Neural progenitor cell (in vitro differentiated cells): ENCODE data around the gene DIP2A. TPM values are rescaled to one million over a fixed set of nuclear protein-coding genes. Genes with fewer than 3 reads are reported as not detected.

Experiments
- DNase-seq: peaks from one replicate; pipeline ENCODE4 v3.0.0-alpha.2; 2016; ENCODE audit warnings: low spot score
- H2AFZ ChIP-seq: fragments of 200-600 bp; sonication (generic); replicated peaks from 2 replicates; pipeline ENCODE4 v1.6.1; 2016; ENCODE audit warnings: antibody characterized with exemption
- H3F3A ChIP-seq: fragments of 200-600 bp; sonication (generic); 2 replicates; pipeline ENCODE4 v1.6.1; 2016; ENCODE audit warnings: antibody characterized with exemption, low read depth
- H3K27ac ChIP-seq: fragments of 200-600 bp; sonication (generic); 2 replicates; pipeline ENCODE4 v1.5.1; 2016; ENCODE audit warnings: mild to moderate bottlenecking
- H3K27me3 ChIP-seq: fragments of 200-600 bp; sonication (generic); 2 replicates; pipeline ENCODE4 v1.6.1; 2016; ENCODE audit warnings: mild to moderate bottlenecking, moderate library complexity
- H3K36me3 ChIP-seq: fragments of 200-600 bp; sonication (generic); 2 replicates; pipeline ENCODE4 v1.5.1; 2016
- H3K4me1 ChIP-seq: fragments of 200-600 bp; sonication (generic); 2 replicates; pipeline ENCODE4 v1.6.1; 2016; ENCODE audit warnings: mixed run types
- H3K4me2 ChIP-seq: fragments of 200-600 bp; sonication (generic); 2 replicates; pipeline ENCODE4 v1.6.1; 2016
- H3K4me3 ChIP-seq: fragments of 200-600 bp; sonication (generic); 2 replicates; pipeline ENCODE4 v1.5.1; 2016
- H3K79me2 ChIP-seq: fragments of 200-600 bp; sonication (generic); 2 replicates; pipeline ENCODE4 v1.6.1; 2016; ENCODE audit warnings: low read depth
- H3K9ac ChIP-seq: fragments of 200-600 bp; sonication (generic); 2 replicates; pipeline ENCODE4 v1.6.1; 2016
- H3K9me3 ChIP-seq: fragments of 200-600 bp; sonication (generic); 2 replicates; pipeline ENCODE4 v1.5.1; 2016; ENCODE audit warnings: low read depth
- H4K20me1 ChIP-seq: fragments of 200-600 bp; sonication (generic); 2 replicates; pipeline ENCODE4 v1.6.1; 2016; ENCODE audit warnings: low read depth
- H3K27ac Mint-ChIP-seq: 3 replicates; pipeline ENCODE4 v1.8.0; 2021; ENCODE audit warnings: mixed read lengths
- H3K27me3 Mint-ChIP-seq: 2 replicates; pipeline ENCODE4 v1.8.0; 2022; ENCODE audit warnings: low read depth, mild to moderate bottlenecking, inconsistent platforms, moderate library complexity, mixed read lengths; ENCODE audit not compliant: insufficient read depth
- H3K36me3 Mint-ChIP-seq: 3 replicates; pipeline ENCODE4 v1.8.0; 2021; ENCODE audit warnings: mixed read lengths
- H3K4me1 Mint-ChIP-seq: 3 replicates; pipeline ENCODE4 v1.8.0; 2021; ENCODE audit warnings: mixed read lengths
- H3K4me3 Mint-ChIP-seq: 3 replicates; pipeline ENCODE4 v1.8.0; 2021; ENCODE audit warnings: mild to moderate bottlenecking, moderate library complexity, mixed read lengths
- H3K9me3 Mint-ChIP-seq: 3 replicates; pipeline ENCODE4 v1.8.0; 2020; ENCODE audit warnings: mixed read lengths
- EZH2 ChIP-seq: fragments of 200-600 bp; sonication (generic); IDR thresholded peaks from 2 replicates; pipeline ENCODE4 v1.6.1; 2017; ENCODE audit warnings: antibody characterized with exemption, mild to moderate bottlenecking, moderate library complexity
- EZH2phosphoT487 ChIP-seq: fragments of 200-600 bp; sonication (generic); IDR thresholded peaks from 2 replicates; pipeline ENCODE4 v1.6.1; 2017; ENCODE audit warnings: antibody characterized with exemption
- total RNA-seq: library from RNA; depleted of rRNA; stranded (reverse); fragments of >200 nt; gene quantifications from 2 replicates; pipeline ENCODE4 v1.2.3, GENCODE V29; 2015; ENCODE audit warnings: low replicate concordance
- TF ChIP-seq, protein P1 (sequence below): fragments of 200-600 bp; sonication (generic); IDR thresholded peaks from 2 replicates; pipeline ENCODE4 v1.5.1; 2017; ENCODE audit warnings: antibody characterized with exemption, mild to moderate bottlenecking

The DIP2A gene
- total RNA-seq, 1 donor from 2014 or later = 50.7 TPM

- no peaks in the 10 kb centered on the region for H3K27me3 ChIP-seq
- no peak overlapping the region for H3K4me3 ChIP-seq
- no peaks in the 10 kb centered on the region for H3K36me3 ChIP-seq
- H3K9ac ChIP-seq = no peak overlapping the region
- DNase-seq = no peak
- H3K9me3 Mint-ChIP-seq = no peaks in the 10 kb centered on the region
- no peak overlapping the region for H3K4me3 Mint-ChIP-seq
- no peak overlapping the region for H3K4me2 ChIP-seq
- no peak overlapping the region for H3K27ac Mint-ChIP-seq
- H2AFZ ChIP-seq = no peak overlapping the region
- no peaks in the 10 kb centered on the region for H3K9me3 ChIP-seq
- H3K36me3 Mint-ChIP-seq = peaks cover 30% of the 10 kb centered on the region
- H3K27ac ChIP-seq = no peak overlapping the region
- no peaks in the 10 kb centered on the region for H3K4me1 ChIP-seq
- TF ChIP-seq EZH2phosphoT487 (no peak), EZH2 (no peak)
- TF ChIP-seq, protein P1, sequence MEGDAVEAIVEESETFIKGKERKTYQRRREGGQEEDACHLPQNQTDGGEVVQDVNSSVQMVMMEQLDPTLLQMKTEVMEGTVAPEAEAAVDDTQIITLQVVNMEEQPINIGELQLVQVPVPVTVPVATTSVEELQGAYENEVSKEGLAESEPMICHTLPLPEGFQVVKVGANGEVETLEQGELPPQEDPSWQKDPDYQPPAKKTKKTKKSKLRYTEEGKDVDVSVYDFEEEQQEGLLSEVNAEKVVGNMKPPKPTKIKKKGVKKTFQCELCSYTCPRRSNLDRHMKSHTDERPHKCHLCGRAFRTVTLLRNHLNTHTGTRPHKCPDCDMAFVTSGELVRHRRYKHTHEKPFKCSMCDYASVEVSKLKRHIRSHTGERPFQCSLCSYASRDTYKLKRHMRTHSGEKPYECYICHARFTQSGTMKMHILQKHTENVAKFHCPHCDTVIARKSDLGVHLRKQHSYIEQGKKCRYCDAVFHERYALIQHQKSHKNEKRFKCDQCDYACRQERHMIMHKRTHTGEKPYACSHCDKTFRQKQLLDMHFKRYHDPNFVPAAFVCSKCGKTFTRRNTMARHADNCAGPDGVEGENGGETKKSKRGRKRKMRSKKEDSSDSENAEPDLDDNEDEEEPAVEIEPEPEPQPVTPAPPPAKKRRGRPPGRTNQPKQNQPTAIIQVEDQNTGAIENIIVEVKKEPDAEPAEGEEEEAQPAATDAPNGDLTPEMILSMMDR = no peak
- no peaks in the 10 kb centered on the region for H3F3A ChIP-seq
- peaks cover 2% of the 10 kb centered on the region for H3K27me3 Mint-ChIP-seq
- H3K79me2 ChIP-seq = no peaks in the 10 kb centered on the region
- H4K20me1 ChIP-seq = no peaks in the 10 kb centered on the region
- H3K4me1 Mint-ChIP-seq = peaks cover 5% of the 10 kb centered on the region
Measured at GRCh38 chr21:46554431-46555224, 95.9 kb downstream of the DIP2A start.

DNA sequence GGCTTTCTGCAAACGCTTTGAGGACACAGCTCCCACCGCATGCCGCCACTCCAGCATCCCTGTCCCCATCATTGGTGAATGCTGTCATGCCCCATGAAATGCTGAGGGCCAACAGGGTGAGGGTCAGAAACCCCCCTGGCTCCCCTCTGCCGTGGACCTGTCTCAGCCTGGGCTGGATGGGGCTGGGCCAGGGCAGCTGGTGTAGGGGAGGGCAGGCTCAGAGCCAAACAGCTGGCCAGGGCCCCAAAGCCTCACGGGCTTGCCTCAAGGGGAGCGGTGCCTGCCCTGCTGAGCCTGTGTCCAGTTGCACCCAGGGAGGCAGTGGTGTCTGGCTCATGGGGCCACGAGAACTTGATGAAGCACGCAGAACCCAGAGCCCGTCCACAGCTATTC lies 96.5 kb downstream of the DIP2A start:
- Histone ChIP-seq H3K27me3 (no peaks in the 10 kb centered on the region), H3K79me2 (no peaks in the 10 kb centered on the region), H4K20me1 (no peaks in the 10 kb centered on the region), H2AFZ (no peak overlapping the region), H3K9ac (no peak overlapping the region), H3K9me3 (no peaks in the 10 kb centered on the region), H3K4me1 (no peaks in the 10 kb centered on the region), H3F3A (no peaks in the 10 kb centered on the region), H3K4me3 (no peak overlapping the region), H3K36me3 (no peaks in the 10 kb centered on the region), H3K4me2 (no peak overlapping the region), H3K27ac (no peak overlapping the region)
- H3K27me3 Mint-ChIP-seq = peaks cover 2% of the 10 kb centered on the region
- no peak overlapping the region for H3K4me3 Mint-ChIP-seq
- no peak for DNase-seq
- no peak overlapping the region for H3K27ac Mint-ChIP-seq
- peaks cover 34% of the 10 kb centered on the region for H3K36me3 Mint-ChIP-seq
- TF ChIP-seq EZH2phosphoT487 = no peak
- TF ChIP-seq, protein P1 = no peak
- TF ChIP-seq EZH2 = no peak
- H3K4me1 Mint-ChIP-seq = peaks cover 6% of the 10 kb centered on the region
- no peaks in the 10 kb centered on the region for H3K9me3 Mint-ChIP-seq

- H3K4me3 Mint-ChIP-seq = peak overlapping the region; percentile 62
- TF ChIP-seq, protein P1 = no peak
- no peak for TF ChIP-seq EZH2phosphoT487
Measured at GRCh38 chr21:46555678-46556077, 97.0 kb downstream of the DIP2A start.

More at GRCh38 chr21:46555678-46556077, 97.0 kb downstream of the DIP2A start:
- Histone ChIP-seq H2AFZ (no peak overlapping the region), H3F3A (no peaks in the 10 kb centered on the region), H3K4me3 (no peak overlapping the region), H3K9me3 (no peaks in the 10 kb centered on the region), H3K27me3 (no peaks in the 10 kb centered on the region), H3K79me2 (no peaks in the 10 kb centered on the region), H3K36me3 (no peaks in the 10 kb centered on the region), H3K4me1 (no peaks in the 10 kb centered on the region), H3K4me2 (no peak overlapping the region), H3K27ac (no peak overlapping the region), H3K9ac (no peak overlapping the region), H4K20me1 (no peaks in the 10 kb centered on the region)
- peaks cover 6% of the 10 kb centered on the region for H3K4me1 Mint-ChIP-seq
- peaks cover 31% of the 10 kb centered on the region for H3K36me3 Mint-ChIP-seq
- no peak for DNase-seq
- H3K9me3 Mint-ChIP-seq = no peaks in the 10 kb centered on the region
- no peak overlapping the region for H3K27ac Mint-ChIP-seq
- peaks cover 2% of the 10 kb centered on the region for H3K27me3 Mint-ChIP-seq
